ENCODE results near the gene EFCC1. TPM values are rescaled to one million over a fixed set of nuclear protein-coding genes. Genes with fewer than 3 reads are reported as not detected.

The EFCC1 gene
- total RNA-seq, 1 experiment from 2014 or later, result not detected

DNA sequence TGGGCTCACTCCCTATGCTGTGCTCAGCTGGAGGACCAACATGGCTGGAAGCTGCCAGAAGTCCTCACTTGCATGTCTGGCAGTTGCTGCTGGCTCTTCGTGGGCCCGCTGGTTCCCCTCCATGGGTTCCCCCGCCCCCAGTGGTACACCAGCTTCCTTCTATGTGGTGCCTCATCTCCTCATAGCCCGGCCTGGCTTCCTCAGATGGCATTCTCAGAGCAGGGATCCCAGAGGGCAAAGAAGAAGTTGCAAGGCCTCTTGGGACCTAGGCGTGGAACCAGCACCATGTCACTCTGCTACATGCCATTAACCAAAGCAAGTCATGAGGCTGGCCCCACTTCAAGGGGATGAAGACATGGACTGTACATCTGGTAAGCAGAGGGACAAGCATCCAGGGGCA lies 4.4 kb upstream of the EFCC1 start:
- Histone ChIP-seq H3K27ac (ENCODE audit: low read length) (no peak overlapping the region), H3K4me2 (ENCODE audit: low read depth, low read length, poor library complexity, severe bottlenecking) (no peak overlapping the region), H3K36me3 (ENCODE audit: insufficient read depth, low read length) (no peaks in the 10 kb centered on the region), H3K9me2 (replicated peaks; ENCODE audit: insufficient read depth, low read length) (no peaks in the 10 kb centered on the region), H4K20me1 (ENCODE audit: insufficient read depth, low read depth, low read length) (no peaks in the 10 kb centered on the region), H2AFZ (ENCODE audit: low read length) (no peak overlapping the region), H3K27me3 (ENCODE audit: low read length) (no peaks in the 10 kb centered on the region; the same call in 1 of the 2 replicates), H3K9ac (ENCODE audit: low read length) (no peak overlapping the region), H3K9me3 (ENCODE audit: low read length) (no peaks in the 10 kb centered on the region), H3K4me1 (ENCODE audit: low read length) (peaks cover 8% of the 10 kb centered on the region), H3K79me2 (ENCODE audit: low read length) (no peaks in the 10 kb centered on the region), H3K4me3 (ENCODE audit: low read length) (no peak overlapping the region)
- no peak for DNase-seq

DNA sequence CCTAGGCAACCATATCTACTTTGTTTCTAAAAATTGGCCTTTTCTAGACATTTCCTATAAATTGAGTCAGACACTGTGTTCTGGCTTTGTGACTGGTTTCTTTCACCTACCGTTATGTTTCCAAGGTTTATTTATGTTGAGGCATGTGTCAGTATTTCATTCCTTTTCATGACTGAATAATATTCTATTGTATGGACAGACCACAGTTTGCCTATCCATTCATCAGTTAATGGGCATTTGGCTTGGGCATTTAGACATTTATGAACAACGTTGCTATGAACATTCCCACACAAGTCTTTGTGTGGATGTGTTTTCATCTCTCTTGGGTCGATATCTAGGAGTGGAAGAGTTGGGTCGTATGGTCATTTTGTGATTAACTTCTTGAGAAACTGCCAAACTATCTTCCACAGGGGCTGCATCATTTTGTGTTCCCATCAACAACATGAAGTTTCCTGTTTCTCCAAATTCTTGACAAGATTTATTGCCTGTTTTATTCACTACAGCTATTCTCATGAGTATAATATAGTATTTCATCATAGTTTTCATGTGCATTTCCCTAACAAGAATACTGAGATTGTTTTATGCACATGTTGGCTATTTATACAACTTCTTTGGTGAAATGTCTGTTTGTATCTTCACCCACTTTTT lies 3.5 kb upstream of the EFCC1 start:
- DNase-seq, result no peak
- Histone ChIP-seq H4K20me1 (ENCODE audit: insufficient read depth, low read depth, low read length) (no peaks in the 10 kb centered on the region), H3K4me2 (ENCODE audit: low read depth, low read length, poor library complexity, severe bottlenecking) (no peak overlapping the region), H2AFZ (ENCODE audit: low read length) (no peak overlapping the region), H3K9me3 (ENCODE audit: low read length) (no peaks in the 10 kb centered on the region), H3K9ac (ENCODE audit: low read length) (no peak overlapping the region), H3K4me1 (ENCODE audit: low read length) (peaks cover 8% of the 10 kb centered on the region), H3K9me2 (replicated peaks; ENCODE audit: insufficient read depth, low read length) (no peaks in the 10 kb centered on the region), H3K79me2 (ENCODE audit: low read length) (no peaks in the 10 kb centered on the region), H3K36me3 (ENCODE audit: insufficient read depth, low read length) (no peaks in the 10 kb centered on the region), H3K4me3 (ENCODE audit: low read length) (no peak overlapping the region), H3K27me3 (ENCODE audit: low read length) (no peaks in the 10 kb centered on the region), H3K27ac (ENCODE audit: low read length) (no peak overlapping the region)

DNA sequence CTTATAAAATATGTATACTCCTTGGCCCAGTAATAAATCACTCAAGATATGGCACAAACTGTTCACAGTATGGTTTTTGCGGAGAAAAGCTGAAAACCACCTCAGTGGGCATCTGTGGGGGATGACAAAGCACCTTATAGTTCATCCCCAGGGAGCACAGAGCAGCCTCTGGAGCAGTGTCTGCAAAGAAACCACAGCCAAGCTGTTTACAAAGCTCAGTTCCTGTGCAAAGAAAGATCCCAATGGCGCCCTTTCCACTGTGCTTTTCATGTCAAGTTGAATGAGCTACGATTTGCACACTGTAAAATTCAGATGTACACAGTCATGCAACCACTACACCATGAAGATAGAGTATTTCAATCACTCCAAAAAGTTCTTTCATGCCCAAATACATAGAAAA lies 2.5 kb upstream of the EFCC1 start:
- Histone ChIP-seq H3K27me3 (ENCODE audit: low read length) (no peaks in the 10 kb centered on the region), H3K4me2 (ENCODE audit: low read depth, low read length, poor library complexity, severe bottlenecking) (no peak overlapping the region), H3K4me1 (ENCODE audit: low read length) (peaks cover 7% of the 10 kb centered on the region), H3K36me3 (ENCODE audit: insufficient read depth, low read length) (no peaks in the 10 kb centered on the region), H4K20me1 (ENCODE audit: insufficient read depth, low read depth, low read length) (no peaks in the 10 kb centered on the region), H2AFZ (ENCODE audit: low read length) (no peak overlapping the region), H3K27ac (ENCODE audit: low read length) (no peak overlapping the region), H3K9ac (ENCODE audit: low read length) (no peak overlapping the region), H3K79me2 (ENCODE audit: low read length) (no peaks in the 10 kb centered on the region), H3K4me3 (ENCODE audit: low read length) (no peak overlapping the region), H3K9me3 (ENCODE audit: low read length) (no peaks in the 10 kb centered on the region), H3K9me2 (replicated peaks; ENCODE audit: insufficient read depth, low read length) (no peaks in the 10 kb centered on the region)
- DNase-seq, result no peak

- no peak overlapping the region for H3K4me2 ChIP-seq (ENCODE audit: low read depth, low read length, poor library complexity, severe bottlenecking)
- H4K20me1 ChIP-seq (ENCODE audit: insufficient read depth, low read depth, low read length), result no peaks in the 10 kb centered on the region
- no peaks in the 10 kb centered on the region for H3K36me3 ChIP-seq (ENCODE audit: insufficient read depth, low read length)
- H3K4me1 ChIP-seq (ENCODE audit: low read length), result peaks cover 3% of the 10 kb centered on the region
- DNase-seq, result no peak
- no peaks in the 10 kb centered on the region for H3K9me3 ChIP-seq (ENCODE audit: low read length)
- no peak overlapping the region for H3K9ac ChIP-seq (ENCODE audit: low read length)
- H3K79me2 ChIP-seq (ENCODE audit: low read length), result no peaks in the 10 kb centered on the region
- no peak overlapping the region for H3K27ac ChIP-seq (ENCODE audit: low read length)
- no peaks in the 10 kb centered on the region for H3K9me2 ChIP-seq (replicated peaks; ENCODE audit: insufficient read depth, low read length)
- no peak overlapping the region for H2AFZ ChIP-seq (ENCODE audit: low read length)
- H3K27me3 ChIP-seq (ENCODE audit: low read length), result no peaks in the 10 kb centered on the region
- H3K4me3 ChIP-seq (ENCODE audit: low read length), result no peak overlapping the region
Observed at GRCh38 chr3:128999102-128999501, 2.0 kb upstream of the EFCC1 start.

DNA sequence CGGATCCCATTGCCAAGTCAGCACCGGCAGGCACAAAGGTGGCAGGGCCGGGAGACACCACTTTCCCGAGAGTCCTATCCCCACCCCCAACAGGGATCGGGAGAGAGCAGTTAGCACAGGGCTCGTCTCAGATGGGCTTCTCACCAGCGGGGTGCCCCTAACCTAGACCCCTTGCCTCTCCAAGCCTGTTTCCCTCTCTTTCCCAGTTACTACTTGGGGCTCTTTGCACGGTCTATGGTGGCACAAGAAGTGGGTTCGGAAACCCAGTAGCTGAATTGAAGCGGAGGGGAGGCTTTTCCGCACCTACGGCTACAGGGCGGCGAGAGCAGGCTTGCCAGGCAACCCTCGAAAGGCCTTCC lies 383 bp upstream of the EFCC1 start:
- H3K4me3 ChIP-seq (ENCODE audit: low read length), result no peak overlapping the region
- no peaks in the 10 kb centered on the region for H3K9me3 ChIP-seq (ENCODE audit: low read length)
- no peak overlapping the region for H2AFZ ChIP-seq (ENCODE audit: low read length)
- no peak for DNase-seq
- no peak overlapping the region for H3K4me2 ChIP-seq (ENCODE audit: low read depth, low read length, poor library complexity, severe bottlenecking)
- no peaks in the 10 kb centered on the region for H4K20me1 ChIP-seq (ENCODE audit: insufficient read depth, low read depth, low read length)
- H3K79me2 ChIP-seq (ENCODE audit: low read length), result no peaks in the 10 kb centered on the region
- H3K9me2 ChIP-seq (replicated peaks; ENCODE audit: insufficient read depth, low read length), result no peaks in the 10 kb centered on the region
- H3K36me3 ChIP-seq (ENCODE audit: insufficient read depth, low read length), result no peaks in the 10 kb centered on the region
- no peak overlapping the region for H3K9ac ChIP-seq (ENCODE audit: low read length)
- no peaks in the 10 kb centered on the region for H3K4me1 ChIP-seq (ENCODE audit: low read length)
- no peaks in the 10 kb centered on the region for H3K27me3 ChIP-seq (ENCODE audit: low read length)
- H3K27ac ChIP-seq (ENCODE audit: low read length), result no peak overlapping the region

DNA sequence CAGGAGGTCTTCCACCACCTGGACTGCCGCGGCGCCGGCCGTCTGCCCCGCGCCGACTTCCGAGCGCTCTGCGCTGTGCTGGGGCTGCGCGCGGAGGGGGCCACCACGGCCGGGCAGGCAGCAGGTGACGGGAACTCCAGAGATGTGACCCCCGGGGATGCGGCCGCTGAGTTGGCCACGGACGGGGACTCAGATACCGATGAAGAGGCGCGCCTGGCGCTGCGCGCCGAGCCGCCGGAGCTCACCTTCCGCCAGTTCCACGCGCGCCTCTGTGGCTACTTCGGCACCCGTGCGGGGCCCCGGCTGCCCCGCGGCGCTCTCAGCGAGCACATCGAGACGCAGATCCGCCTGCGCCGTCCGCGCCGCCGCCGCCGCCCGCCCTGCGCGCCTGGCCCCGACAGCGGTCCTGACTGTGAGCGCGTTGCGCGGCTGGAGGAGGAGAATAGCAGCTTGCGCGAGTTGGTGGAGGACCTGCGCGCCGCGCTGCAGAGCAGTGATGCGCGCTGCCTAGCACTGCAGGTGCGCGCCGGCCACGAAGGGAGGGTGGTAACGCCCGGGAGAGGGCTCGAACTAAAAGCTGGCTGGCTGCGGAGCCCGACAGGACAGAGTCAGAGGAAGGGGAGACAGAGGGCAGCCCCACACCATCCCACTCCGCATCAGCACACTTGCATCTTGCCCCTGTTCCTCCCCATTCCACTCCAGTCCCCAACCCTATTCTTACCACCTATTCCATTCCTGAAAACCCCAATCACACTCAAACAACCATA lies 885 bp downstream of the EFCC1 start:
- no peak overlapping the region for H2AFZ ChIP-seq (ENCODE audit: low read length)
- no peaks in the 10 kb centered on the region for H3K9me2 ChIP-seq (replicated peaks; ENCODE audit: insufficient read depth, low read length)
- H3K27ac ChIP-seq (ENCODE audit: low read length), result no peak overlapping the region

GRCh38 chr3:129002573-129003569 lies 1.8 kb downstream of the EFCC1 start:
- H3K27ac ChIP-seq (ENCODE audit: low read length), result no peak overlapping the region
- H3K27me3 ChIP-seq (ENCODE audit: low read length), result no peaks in the 10 kb centered on the region
- no peaks in the 10 kb centered on the region for H4K20me1 ChIP-seq (ENCODE audit: insufficient read depth, low read depth, low read length)
- no peaks in the 10 kb centered on the region for H3K9me2 ChIP-seq (replicated peaks; ENCODE audit: insufficient read depth, low read length)
- H2AFZ ChIP-seq (ENCODE audit: low read length), result no peak overlapping the region
- H3K36me3 ChIP-seq (ENCODE audit: insufficient read depth, low read length), result no peaks in the 10 kb centered on the region
- H3K4me1 ChIP-seq (ENCODE audit: low read length), result no peaks in the 10 kb centered on the region; the same call in 1 of the 2 replicates
- no peak overlapping the region for H3K4me3 ChIP-seq (ENCODE audit: low read length)
- DNase-seq, result no peak
- H3K9ac ChIP-seq (ENCODE audit: low read length), result no peak overlapping the region
- no peaks in the 10 kb centered on the region for H3K9me3 ChIP-seq (ENCODE audit: low read length)
- no peak overlapping the region for H3K4me2 ChIP-seq (ENCODE audit: low read depth, low read length, poor library complexity, severe bottlenecking)
- no peaks in the 10 kb centered on the region for H3K79me2 ChIP-seq (ENCODE audit: low read length)

More for the DNA sequence above, 885 bp downstream of the EFCC1 start:
- H3K36me3 ChIP-seq (ENCODE audit: insufficient read depth, low read length), result no peaks in the 10 kb centered on the region
- H3K27me3 ChIP-seq (ENCODE audit: low read length), result no peaks in the 10 kb centered on the region
- no peaks in the 10 kb centered on the region for H3K9me3 ChIP-seq (ENCODE audit: low read length)
- H3K4me1 ChIP-seq (ENCODE audit: low read length), result no peaks in the 10 kb centered on the region
- no peaks in the 10 kb centered on the region for H3K79me2 ChIP-seq (ENCODE audit: low read length)
- DNase-seq, result no peak
- no peak overlapping the region for H3K4me2 ChIP-seq (ENCODE audit: low read depth, low read length, poor library complexity, severe bottlenecking)
- no peaks in the 10 kb centered on the region for H4K20me1 ChIP-seq (ENCODE audit: insufficient read depth, low read depth, low read length)
- H3K4me3 ChIP-seq (ENCODE audit: low read length), result no peak overlapping the region
- no peak overlapping the region for H3K9ac ChIP-seq (ENCODE audit: low read length)

- no peak overlapping the region for H3K27ac ChIP-seq (ENCODE audit: low read length)
- no peak overlapping the region for H3K4me2 ChIP-seq (ENCODE audit: low read depth, low read length, poor library complexity, severe bottlenecking)
- no peak for DNase-seq
- no peaks in the 10 kb centered on the region; the same call in 1 of the 2 replicates for H3K4me1 ChIP-seq (ENCODE audit: low read length)
- H2AFZ ChIP-seq (ENCODE audit: low read length), result no peak overlapping the region
- no peaks in the 10 kb centered on the region for H3K27me3 ChIP-seq (ENCODE audit: low read length)
- H4K20me1 ChIP-seq (ENCODE audit: insufficient read depth, low read depth, low read length), result no peaks in the 10 kb centered on the region
- H3K9ac ChIP-seq (ENCODE audit: low read length), result no peak overlapping the region
- H3K9me3 ChIP-seq (ENCODE audit: low read length), result no peaks in the 10 kb centered on the region
- no peaks in the 10 kb centered on the region for H3K36me3 ChIP-seq (ENCODE audit: insufficient read depth, low read length)
- no peak overlapping the region for H3K4me3 ChIP-seq (ENCODE audit: low read length)
- no peaks in the 10 kb centered on the region for H3K9me2 ChIP-seq (replicated peaks; ENCODE audit: insufficient read depth, low read length)
- no peaks in the 10 kb centered on the region for H3K79me2 ChIP-seq (ENCODE audit: low read length)
Observed at GRCh38 chr3:129003578-129004112, 2.5 kb downstream of the EFCC1 start.
